GM20000 (cell line): Measurements from ENCODE around the gene GPD1L.

Source experiments
- DNase-seq: peaks from one replicate; pipeline ENCODE4 v3.0.0; 2012; ENCODE audit warnings: low spot score
- TF ChIP-seq, protein P1 (sequence below): IDR thresholded peaks from 2 replicates; pipeline ENCODE4 v1.5.1; 2012; ENCODE audit warnings: mild to moderate bottlenecking, control low read depth; ENCODE audit errors: extremely low read depth, missing control alignments

The GPD1L gene

GRCh38 chr3:32153414-32154204 lies 47.2 kb downstream of the GPD1L start:
- no peak for DNase-seq
- TF ChIP-seq, protein P1, sequence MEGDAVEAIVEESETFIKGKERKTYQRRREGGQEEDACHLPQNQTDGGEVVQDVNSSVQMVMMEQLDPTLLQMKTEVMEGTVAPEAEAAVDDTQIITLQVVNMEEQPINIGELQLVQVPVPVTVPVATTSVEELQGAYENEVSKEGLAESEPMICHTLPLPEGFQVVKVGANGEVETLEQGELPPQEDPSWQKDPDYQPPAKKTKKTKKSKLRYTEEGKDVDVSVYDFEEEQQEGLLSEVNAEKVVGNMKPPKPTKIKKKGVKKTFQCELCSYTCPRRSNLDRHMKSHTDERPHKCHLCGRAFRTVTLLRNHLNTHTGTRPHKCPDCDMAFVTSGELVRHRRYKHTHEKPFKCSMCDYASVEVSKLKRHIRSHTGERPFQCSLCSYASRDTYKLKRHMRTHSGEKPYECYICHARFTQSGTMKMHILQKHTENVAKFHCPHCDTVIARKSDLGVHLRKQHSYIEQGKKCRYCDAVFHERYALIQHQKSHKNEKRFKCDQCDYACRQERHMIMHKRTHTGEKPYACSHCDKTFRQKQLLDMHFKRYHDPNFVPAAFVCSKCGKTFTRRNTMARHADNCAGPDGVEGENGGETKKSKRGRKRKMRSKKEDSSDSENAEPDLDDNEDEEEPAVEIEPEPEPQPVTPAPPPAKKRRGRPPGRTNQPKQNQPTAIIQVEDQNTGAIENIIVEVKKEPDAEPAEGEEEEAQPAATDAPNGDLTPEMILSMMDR: no peak

- TF ChIP-seq, protein P1: no peak
- no peak for DNase-seq
These were observed 47.8 kb downstream of the GPD1L start for GRCh38 chr3:32154205-32154579.

- TF ChIP-seq, protein P1: no peak
These were observed 48.7 kb downstream of the GPD1L start for GRCh38 chr3:32155117-32155516.

DNA sequence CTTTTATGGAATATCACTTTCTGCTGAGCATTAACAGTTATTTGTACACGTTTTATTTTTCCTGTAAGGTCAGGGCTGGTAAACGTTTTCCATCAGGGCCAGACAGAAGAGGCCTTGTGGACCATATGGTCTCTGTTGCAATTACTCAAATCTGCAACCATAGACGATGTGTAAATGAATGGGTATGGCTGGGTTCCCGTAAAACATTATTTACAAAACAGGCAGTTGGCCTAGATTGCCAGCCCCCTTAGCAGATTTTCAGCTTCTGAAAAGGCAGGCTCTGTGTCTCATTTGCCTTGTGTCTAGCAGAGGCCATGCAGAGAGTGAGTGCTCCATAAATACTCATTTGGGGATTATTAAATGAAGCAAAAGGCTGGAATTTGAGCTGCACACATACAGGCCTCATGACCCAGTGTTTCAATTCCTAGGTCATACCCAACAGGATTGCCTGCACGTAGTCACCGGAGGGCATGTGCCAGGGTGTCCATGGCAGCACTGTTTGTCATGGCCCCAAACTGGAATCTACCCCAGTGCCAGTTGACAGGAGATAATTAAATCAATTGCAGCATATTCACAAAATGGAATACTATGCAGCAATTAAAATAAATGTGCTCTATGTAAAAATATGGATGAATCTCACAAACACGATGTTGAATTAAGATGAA lies 51.3 kb downstream of the GPD1L start:
- DNase-seq: no peak
- TF ChIP-seq, protein P1: no peak

More at GRCh38 chr3:32155117-32155516, 48.7 kb downstream of the GPD1L start:
- no peak for DNase-seq

DNA sequence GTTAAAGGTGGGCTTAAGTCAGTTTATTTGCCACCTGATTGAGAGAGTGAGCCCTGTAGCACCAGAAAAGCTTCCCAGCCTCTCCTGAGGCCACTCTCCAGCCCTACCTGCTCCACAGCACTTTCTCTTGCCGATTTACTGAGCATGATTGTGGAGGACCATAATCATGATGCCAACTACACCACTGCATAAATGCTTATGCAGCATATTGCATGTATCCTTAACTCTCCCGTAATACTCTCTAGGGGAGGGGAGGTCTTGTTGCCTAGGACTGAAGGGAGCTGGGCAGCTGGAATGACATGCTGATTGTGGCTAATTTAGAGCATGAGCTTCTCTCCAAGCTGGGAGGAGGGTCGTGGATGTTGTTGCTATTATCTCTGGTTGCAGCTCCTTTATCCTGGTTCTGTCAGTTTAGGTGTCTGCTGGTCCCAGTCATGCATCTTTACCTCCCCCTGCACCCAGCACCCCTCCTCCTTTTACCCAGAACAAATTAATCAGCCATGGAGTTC lies 54.3 kb downstream of the GPD1L start:
- TF ChIP-seq, protein P1: no peak
- DNase-seq: no peak

DNA sequence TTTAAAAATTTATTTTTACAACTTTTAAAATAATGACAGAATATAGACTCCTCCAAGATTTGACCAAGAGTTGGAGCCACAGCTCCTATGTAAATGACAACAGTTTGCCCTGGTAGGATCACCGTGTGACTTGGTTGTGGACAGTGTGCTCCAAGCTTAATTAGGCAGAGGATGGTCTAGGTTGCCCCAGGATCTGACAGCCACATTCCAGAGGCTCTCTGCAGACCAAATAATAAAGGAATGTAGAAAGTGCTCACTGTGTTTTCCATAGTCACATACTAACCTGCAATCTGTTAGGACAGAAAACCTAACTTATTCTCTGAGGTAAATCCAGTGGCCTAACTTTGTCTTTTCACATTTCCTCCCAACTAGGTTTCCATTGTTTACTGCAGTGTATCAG lies 59.0 kb downstream of the GPD1L start:
- DNase-seq: no peak
- TF ChIP-seq, protein P1: no peak

- TF ChIP-seq, protein P1: no peak
- DNase-seq: no peak
These were observed 60.2 kb downstream of the GPD1L start for GRCh38 chr3:32166654-32167053.
